ENCODE results near the gene RHOA. TPM values are rescaled to one million over a fixed set of nuclear protein-coding genes. Genes with fewer than 3 reads are reported as not detected.
A peak's percentile ranks its signal among the peaks of the same experiment; 100 is the strongest.

Gene RHOA
- total RNA-seq, 5 donors from 2014 or later (not counting 1 experiment from before 2014, with no cell fraction given) = 247 to 279 (median 269) TPM

GRCh38 chr3:49386056-49386756 is 25.6 kb downstream of the RHOA start:
- ATAC-seq (replicated peaks in 1 of 4) (no peak), DNase-seq (no peak)
- Mint-ChIP-seq H3K27me3 (no peaks in the 10 kb centered on the region), H3K36me3 (peaks cover 6% of the 10 kb centered on the region), H3K9me3 (no peaks in the 10 kb centered on the region), H3K27ac (peak overlapping the region; percentile 46 to 65), H3K4me1 (peaks cover 51 to 78% (median 75%) of the 10 kb centered on the region in 3 donors), H3K4me3 (peak overlapping the region in 2 of 3 donors; percentile 37 to 40)
- Histone ChIP-seq H3K4me1 (ENCODE audit: control insufficient read depth in 1 of 2, extremely low read depth in 1 of 2, insufficient read depth in 2 of 2, low read length in 2 of 2) (peaks cover 4 to 60% of the 10 kb centered on the region in 2 experiments), H3K9me3 (no peaks in the 10 kb centered on the region), H3K27ac (ENCODE audit: low read length) (no peak overlapping the region), H3K36me3 (ENCODE audit: control insufficient read depth in 2 of 2, extremely low read depth in 1 of 2, insufficient read depth in 1 of 2, low read length in 1 of 2) (peaks cover 0 to 9% of the 10 kb centered on the region in 2 donors), H3K4me3 (ENCODE audit: control insufficient read depth in 1 of 2, extremely low read depth in 1 of 2, low read length in 1 of 2) (no peak overlapping the region), H3K27me3 (replicated peaks in 1 of 2; ENCODE audit: control insufficient read depth in 2 of 2, extremely low read depth in 1 of 2, insufficient read depth in 2 of 2, low read length in 1 of 2) (no peaks in the 10 kb centered on the region)
- WGBS (ENCODE audit: insufficient coverage) = 66% methylated on average over 3 of the region's 11 CpGs
- ChIA-PET POLR2A (no interaction called here), CTCF (no interaction called here)

GRCh38 chr3:49385617-49386016 is 26.2 kb downstream of the RHOA start:
- DNase-seq = no peak
- Mint-ChIP-seq H3K27ac (peak overlapping the region; percentile 46 to 65), H3K9me3 (no peaks in the 10 kb centered on the region), H3K4me3 (peak overlapping the region in 1 of 3 donors; percentile 37), H3K36me3 (peaks cover 6% of the 10 kb centered on the region), H3K27me3 (no peaks in the 10 kb centered on the region), H3K4me1 (peaks cover 51 to 82% (median 79%) of the 10 kb centered on the region in 3 donors)
- Histone ChIP-seq H3K27ac (ENCODE audit: low read length) (no peak overlapping the region), H3K36me3 (ENCODE audit: control insufficient read depth in 2 of 2, extremely low read depth in 1 of 2, insufficient read depth in 1 of 2, low read length in 1 of 2) (peaks cover 0 to 9% of the 10 kb centered on the region in 2 donors), H3K4me1 (ENCODE audit: control insufficient read depth in 1 of 2, extremely low read depth in 1 of 2, insufficient read depth in 2 of 2, low read length in 2 of 2) (peaks cover 4 to 61% of the 10 kb centered on the region in 2 experiments), H3K27me3 (replicated peaks in 1 of 2; ENCODE audit: control insufficient read depth in 2 of 2, extremely low read depth in 1 of 2, insufficient read depth in 2 of 2, low read length in 1 of 2) (no peaks in the 10 kb centered on the region), H3K9me3 (no peaks in the 10 kb centered on the region), H3K4me3 (ENCODE audit: control insufficient read depth in 1 of 2, extremely low read depth in 1 of 2, low read length in 1 of 2) (no peak overlapping the region)
- POLR2A ChIA-PET = no interaction called here
- WGBS (ENCODE audit: insufficient coverage) = no CpG with 5 or more reads among the region's 1 CpG
- ATAC-seq (replicated peaks in 1 of 4) = no peak
- CTCF ChIA-PET = no interaction called here

GRCh38 chr3:49383387-49383786 is 28.4 kb downstream of the RHOA start:
- ChIA-PET CTCF (interaction anchor here in 1 of 2 donors (0.6 kb wide), 1 partner anchor 22 kb away, joined by 3 read pairs; no protein-coding TSS in a partner anchor), POLR2A (interaction anchor here in 1 of 2 donors (0.6 kb wide), 1 partner anchor 107 kb away, joined by 7 read pairs; no protein-coding TSS in a partner anchor)
- Histone ChIP-seq H3K9me3 (no peaks in the 10 kb centered on the region), H3K4me1 (ENCODE audit: control insufficient read depth in 1 of 2, extremely low read depth in 1 of 2, insufficient read depth in 2 of 2, low read length in 2 of 2) (peaks cover 4 to 59% of the 10 kb centered on the region in 2 experiments), H3K27ac (ENCODE audit: low read length) (no peak overlapping the region), H3K36me3 (ENCODE audit: control insufficient read depth in 2 of 2, extremely low read depth in 1 of 2, insufficient read depth in 1 of 2, low read length in 1 of 2) (peaks cover 0 to 6% of the 10 kb centered on the region in 2 donors), H3K4me3 (ENCODE audit: control insufficient read depth in 1 of 2, extremely low read depth in 1 of 2, low read length in 1 of 2) (no peak overlapping the region), H3K27me3 (replicated peaks in 1 of 2; ENCODE audit: control insufficient read depth in 2 of 2, extremely low read depth in 1 of 2, insufficient read depth in 2 of 2, low read length in 1 of 2) (no peaks in the 10 kb centered on the region)
- no peak for ATAC-seq (replicated peaks in 1 of 4)
- Mint-ChIP-seq H3K36me3 (peaks cover 7% of the 10 kb centered on the region), H3K27ac (peak overlapping the region in 1 of 2 donors; percentile 6), H3K9me3 (no peaks in the 10 kb centered on the region), H3K27me3 (no peaks in the 10 kb centered on the region), H3K4me3 (no peak overlapping the region), H3K4me1 (peaks cover 58 to 81% (median 80%) of the 10 kb centered on the region in 3 donors)
- no peak for DNase-seq
- WGBS (ENCODE audit: insufficient coverage) = no CpG with 5 or more reads among the region's 5 CpGs

- Mint-ChIP-seq H3K9me3 (no peaks in the 10 kb centered on the region), H3K36me3 (peaks cover 10% of the 10 kb centered on the region), H3K4me1 (peaks cover 37 to 66% (median 65%) of the 10 kb centered on the region in 3 donors), H3K4me3 (no peak overlapping the region), H3K27me3 (no peaks in the 10 kb centered on the region), H3K27ac (peak overlapping the region; percentile 72 to 76)
- no peak overlapping the region for H3K4me3 ChIP-seq (ENCODE audit: control insufficient read depth in 1 of 2, extremely low read depth in 1 of 2, low read length in 1 of 2)
- ATAC-seq (replicated peaks in 1 of 4) (no peak), DNase-seq (no peak)
- WGBS (ENCODE audit: insufficient coverage) = 94% methylated on average over 2 of the region's 11 CpGs
- H3K27me3 ChIP-seq (replicated peaks in 1 of 2; ENCODE audit: control insufficient read depth in 2 of 2, extremely low read depth in 1 of 2, insufficient read depth in 2 of 2, low read length in 1 of 2) = no peaks in the 10 kb centered on the region
- ChIA-PET CTCF (no interaction called here), POLR2A (interaction anchor here in 1 of 2 donors (0.6 kb wide), 1 partner anchor 35 kb away, joined by 3 read pairs; no protein-coding TSS in a partner anchor)
- peaks cover 1 to 20% of the 10 kb centered on the region in 2 donors for H3K36me3 ChIP-seq (ENCODE audit: control insufficient read depth in 2 of 2, extremely low read depth in 1 of 2, insufficient read depth in 1 of 2, low read length in 1 of 2)
- H3K9me3 ChIP-seq = no peaks in the 10 kb centered on the region
- peaks cover 0 to 50% of the 10 kb centered on the region in 2 experiments for H3K4me1 ChIP-seq (ENCODE audit: control insufficient read depth in 1 of 2, extremely low read depth in 1 of 2, insufficient read depth in 2 of 2, low read length in 2 of 2)
- H3K27ac ChIP-seq (ENCODE audit: low read length) = no peak overlapping the region
Measured at GRCh38 chr3:49378249-49378895, 33.4 kb downstream of the RHOA start.

GRCh38 chr3:49377483-49377882 is 34.3 kb downstream of the RHOA start:
- peak overlapping the region in 1 of 2 donors; percentile 64 for H3K27ac Mint-ChIP-seq
- Histone ChIP-seq H3K9me3 (no peaks in the 10 kb centered on the region), H3K27me3 (replicated peaks in 1 of 2; ENCODE audit: control insufficient read depth in 2 of 2, extremely low read depth in 1 of 2, insufficient read depth in 2 of 2, low read length in 1 of 2) (no peaks in the 10 kb centered on the region), H3K36me3 (ENCODE audit: control insufficient read depth in 2 of 2, extremely low read depth in 1 of 2, insufficient read depth in 1 of 2, low read length in 1 of 2) (peaks cover 10 to 29% of the 10 kb centered on the region in 2 donors), H3K4me3 (ENCODE audit: control insufficient read depth in 1 of 2, extremely low read depth in 1 of 2, low read length in 1 of 2) (no peak overlapping the region), H3K27ac (ENCODE audit: low read length) (no peak overlapping the region), H3K4me1 (ENCODE audit: control insufficient read depth in 1 of 2, extremely low read depth in 1 of 2, insufficient read depth in 2 of 2, low read length in 2 of 2) (peaks cover 0 to 44% of the 10 kb centered on the region in 2 experiments)
- peaks cover 37 to 61% (median 58%) of the 10 kb centered on the region in 3 donors for H3K4me1 Mint-ChIP-seq
- CTCF ChIA-PET = interaction anchor here in 1 of 2 donors (0.6 kb wide), 1 partner anchor 197 kb away, joined by 3 read pairs; no protein-coding TSS in a partner anchor
- ATAC-seq (replicated peaks in 1 of 4) = peak; percentile 38 to 67 (median 58)
- WGBS (ENCODE audit: insufficient coverage) = 71% methylated on average over 1 of the region's 1 CpG
- peaks cover 18% of the 10 kb centered on the region for H3K36me3 Mint-ChIP-seq
- DNase-seq = peak in 23 of 35 experiments; percentile 3 to 34 (median 12)
- H3K27me3 Mint-ChIP-seq = no peaks in the 10 kb centered on the region
- POLR2A ChIA-PET = interaction anchor here in 1 of 2 donors (0.6 kb wide), 2 partner anchors 36 to 37 kb away, joined by 3 to 6 read pairs; no protein-coding TSS in a partner anchor
- H3K4me3 Mint-ChIP-seq = no peak overlapping the region
- no peaks in the 10 kb centered on the region for H3K9me3 Mint-ChIP-seq

- ATAC-seq (replicated peaks in 1 of 4) (no peak), DNase-seq (no peak)
- Histone ChIP-seq H3K9me3 (no peaks in the 10 kb centered on the region), H3K27ac (ENCODE audit: low read length) (no peak overlapping the region), H3K36me3 (ENCODE audit: control insufficient read depth in 2 of 2, extremely low read depth in 1 of 2, insufficient read depth in 1 of 2, low read length in 1 of 2) (peaks cover 10 to 63% of the 10 kb centered on the region in 2 donors), H3K4me1 (ENCODE audit: control insufficient read depth in 1 of 2, extremely low read depth in 1 of 2, insufficient read depth in 2 of 2, low read length in 2 of 2) (peaks cover 0 to under 1% of the 10 kb centered on the region in 2 experiments), H3K27me3 (replicated peaks in 1 of 2; ENCODE audit: control insufficient read depth in 2 of 2, extremely low read depth in 1 of 2, insufficient read depth in 2 of 2, low read length in 1 of 2) (no peaks in the 10 kb centered on the region), H3K4me3 (ENCODE audit: control insufficient read depth in 1 of 2, extremely low read depth in 1 of 2, low read length in 1 of 2) (no peak overlapping the region)
- Mint-ChIP-seq H3K4me1 (peaks cover 19 to 36% (median 30%) of the 10 kb centered on the region in 3 donors), H3K27ac (peak overlapping the region in 1 of 2 donors; percentile 56), H3K36me3 (peaks cover 38% of the 10 kb centered on the region), H3K4me3 (no peak overlapping the region), H3K27me3 (no peaks in the 10 kb centered on the region), H3K9me3 (no peaks in the 10 kb centered on the region)
- CTCF ChIA-PET = no interaction called here
- POLR2A ChIA-PET = interaction anchor here in 1 of 2 donors (0.5 to 0.6 kb wide), 2 partner anchors 39 to 720 kb away, joined by 3 to 4 read pairs; no protein-coding TSS in a partner anchor
Measured at GRCh38 chr3:49371946-49372345, 39.8 kb downstream of the RHOA start.

Data from T-cell (primary cell).